ACC112 (cell line): ENCODE results near the gene ESRRG.

Source experiments
- H2AFZ ChIP-seq: fragments of 200-600 bp; sonication (generic); one replicate; pipeline ENCODE4 v1.6.0; 2017; ENCODE audit warnings: antibody characterized with exemption, low read length; ENCODE audit not compliant: unreplicated experiment
- H3K27ac ChIP-seq: fragments of 200-600 bp; sonication (generic); 2 replicates; pipeline ENCODE4 v1.5.1; 2014; ENCODE audit warnings: low read depth, mild to moderate bottlenecking, antibody characterized with exemption, low read length, moderate library complexity
- H3K27me3 ChIP-seq: fragments of 200-600 bp; sonication (generic); 2 replicates; pipeline ENCODE4 v1.6.1; 2014; ENCODE audit warnings: mild to moderate bottlenecking, antibody characterized with exemption, low read length, moderate library complexity, mixed read lengths; ENCODE audit not compliant: insufficient read depth
- H3K36me3 ChIP-seq: fragments of 200-600 bp; sonication (generic); 2 replicates; pipeline ENCODE4 v1.6.1; 2016; ENCODE audit warnings: mild to moderate bottlenecking, antibody characterized with exemption, low read length, moderate library complexity, mixed read lengths; ENCODE audit not compliant: insufficient read depth
- H3K4me1 ChIP-seq: fragments of 200-600 bp; sonication (generic); one replicate; pipeline ENCODE4 v1.6.1; 2016; ENCODE audit warnings: low read length, mixed read lengths; ENCODE audit not compliant: insufficient read depth, unreplicated experiment, control insufficient read depth
- H3K4me3 ChIP-seq: fragments of 200-600 bp; sonication (generic); 2 replicates; pipeline ENCODE4 v1.5.1; 2014; ENCODE audit warnings: mild to moderate bottlenecking, low read depth, low read length
- H3K79me2 ChIP-seq: fragments of 200-600 bp; sonication (generic); one replicate; pipeline ENCODE4 v1.6.0; 2016; ENCODE audit warnings: low read length; ENCODE audit not compliant: control insufficient read depth, unreplicated experiment, insufficient read depth

ESRRG gene

GRCh38 chr1:216670118-216670883 lies 52.9 kb downstream of the ESRRG start:
- Histone ChIP-seq H3K4me3 (no peak overlapping the region), H3K79me2 (no peaks in the 10 kb centered on the region), H3K36me3 (no peaks in the 10 kb centered on the region), H2AFZ (no peak overlapping the region), H3K27me3 (no peaks in the 10 kb centered on the region), H3K27ac (no peak overlapping the region), H3K4me1 (no peaks in the 10 kb centered on the region)

DNA sequence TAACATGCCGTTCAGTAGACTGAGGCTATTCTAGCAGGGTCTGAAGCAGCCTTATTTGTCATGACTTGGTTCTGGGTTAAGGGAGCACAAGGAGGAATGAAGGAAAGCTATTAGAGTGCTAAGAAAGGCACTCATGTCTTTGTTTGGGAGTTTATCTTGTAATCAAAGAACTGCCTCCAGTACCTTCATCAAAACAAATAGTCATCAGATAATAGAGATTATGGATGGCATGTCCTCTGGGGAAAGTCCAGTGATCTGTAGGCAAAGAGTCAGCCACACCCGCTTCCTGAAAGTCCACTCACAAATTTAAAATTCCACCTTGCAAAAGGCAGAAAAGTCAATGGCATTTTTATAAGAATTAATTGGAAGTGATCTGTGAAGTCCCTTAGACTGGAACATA lies 56.8 kb downstream of the ESRRG start:
- H3K36me3 ChIP-seq, result no peaks in the 10 kb centered on the region
- H3K4me1 ChIP-seq, result no peaks in the 10 kb centered on the region
- no peaks in the 10 kb centered on the region for H3K79me2 ChIP-seq
- H3K27me3 ChIP-seq, result no peaks in the 10 kb centered on the region
- H2AFZ ChIP-seq, result no peak overlapping the region
- no peak overlapping the region for H3K27ac ChIP-seq
- no peak overlapping the region for H3K4me3 ChIP-seq

GRCh38 chr1:216665856-216666255 lies 57.4 kb downstream of the ESRRG start:
- Histone ChIP-seq H3K36me3 (no peaks in the 10 kb centered on the region), H3K27me3 (no peaks in the 10 kb centered on the region), H3K4me3 (no peak overlapping the region), H2AFZ (no peak overlapping the region), H3K79me2 (no peaks in the 10 kb centered on the region), H3K27ac (no peak overlapping the region), H3K4me1 (no peaks in the 10 kb centered on the region)

- Histone ChIP-seq H2AFZ (no peak overlapping the region), H3K36me3 (no peaks in the 10 kb centered on the region), H3K27ac (no peak overlapping the region), H3K4me3 (no peak overlapping the region), H3K27me3 (no peaks in the 10 kb centered on the region), H3K79me2 (no peaks in the 10 kb centered on the region), H3K4me1 (no peaks in the 10 kb centered on the region)
Observed at GRCh38 chr1:216665406-216665805, 57.8 kb downstream of the ESRRG start.

GRCh38 chr1:216662681-216663080 lies 60.5 kb downstream of the ESRRG start:
- H3K36me3 ChIP-seq, result no peaks in the 10 kb centered on the region
- H3K27me3 ChIP-seq, result peaks cover 9% of the 10 kb centered on the region
- no peaks in the 10 kb centered on the region for H3K4me1 ChIP-seq
- H2AFZ ChIP-seq, result no peak overlapping the region
- no peaks in the 10 kb centered on the region for H3K79me2 ChIP-seq
- H3K4me3 ChIP-seq, result no peak overlapping the region
- H3K27ac ChIP-seq, result no peak overlapping the region

GRCh38 chr1:216660561-216660960 lies 62.7 kb downstream of the ESRRG start:
- Histone ChIP-seq H3K36me3 (no peaks in the 10 kb centered on the region), H3K4me3 (no peak overlapping the region), H2AFZ (no peak overlapping the region), H3K79me2 (no peaks in the 10 kb centered on the region), H3K4me1 (no peaks in the 10 kb centered on the region), H3K27me3 (peaks cover 9% of the 10 kb centered on the region), H3K27ac (no peak overlapping the region)

GRCh38 chr1:216653001-216653400 lies 70.2 kb downstream of the ESRRG start:
- H3K36me3 ChIP-seq, result no peaks in the 10 kb centered on the region
- no peaks in the 10 kb centered on the region for H3K4me1 ChIP-seq
- no peaks in the 10 kb centered on the region for H3K27me3 ChIP-seq
- H3K4me3 ChIP-seq, result no peak overlapping the region
- no peaks in the 10 kb centered on the region for H3K79me2 ChIP-seq
- no peak overlapping the region for H2AFZ ChIP-seq
- H3K27ac ChIP-seq, result no peak overlapping the region

- Histone ChIP-seq H3K4me1 (no peaks in the 10 kb centered on the region), H3K79me2 (no peaks in the 10 kb centered on the region), H3K4me3 (no peak overlapping the region), H3K27me3 (no peaks in the 10 kb centered on the region), H3K36me3 (no peaks in the 10 kb centered on the region), H2AFZ (no peak overlapping the region), H3K27ac (no peak overlapping the region)
Observed at GRCh38 chr1:216651826-216652418, 71.3 kb downstream of the ESRRG start.

DNA sequence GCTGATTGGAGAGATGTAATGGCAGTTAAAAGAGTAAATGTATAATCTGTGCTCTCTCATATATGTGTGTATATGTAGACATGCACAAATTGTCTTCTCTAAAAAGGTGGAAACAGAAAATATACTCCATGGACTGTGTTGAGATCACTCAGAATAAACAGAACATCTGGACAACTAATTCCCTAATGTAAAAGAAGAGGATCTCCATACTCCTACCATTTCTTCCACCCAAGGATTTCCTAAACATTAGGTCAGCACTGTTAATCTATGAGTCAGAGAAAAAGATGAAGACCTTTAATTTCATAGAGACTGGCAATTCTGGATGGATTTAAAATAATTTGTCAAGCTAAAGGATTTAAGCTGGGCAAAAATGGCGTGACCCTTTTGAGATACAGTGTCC lies 80.1 kb downstream of the ESRRG start:
- H3K36me3 ChIP-seq, result no peaks in the 10 kb centered on the region
- no peak overlapping the region for H3K4me3 ChIP-seq
- no peak overlapping the region for H2AFZ ChIP-seq
- no peaks in the 10 kb centered on the region for H3K4me1 ChIP-seq
- no peak overlapping the region for H3K27ac ChIP-seq
- no peaks in the 10 kb centered on the region for H3K79me2 ChIP-seq
- 0 out of 2 replicates have a peak, but pooled peaks cover 8% of the 10 kb centered on the region for H3K27me3 ChIP-seq

- Histone ChIP-seq H3K4me3 (no peak overlapping the region), H3K27me3 (0 out of 2 replicates have a peak, but pooled peaks cover 8% of the 10 kb centered on the region), H3K4me1 (no peaks in the 10 kb centered on the region)
Observed at GRCh38 chr1:216641669-216642460, 81.4 kb downstream of the ESRRG start.

More at GRCh38 chr1:216641669-216642460, 81.4 kb downstream of the ESRRG start:
- no peaks in the 10 kb centered on the region for H3K79me2 ChIP-seq
- H2AFZ ChIP-seq, result no peak overlapping the region
- no peaks in the 10 kb centered on the region for H3K36me3 ChIP-seq
- H3K27ac ChIP-seq, result no peak overlapping the region
